ENCODE data around the gene MPP1.

- TF ChIP-seq EZH2 (IDR thresholded peaks at IDR 0.05; ENCODE audit: borderline replicate concordance, low read depth, low read length, severe bottlenecking) = no peak
- TF ChIP-seq CTCF (IDR thresholded peaks at IDR 0.05; ENCODE audit: extremely low read depth in 1 of 2, insufficient read depth in 1 of 2, low read depth in 1 of 2, low read length in 2 of 2) = no peak
- TF ChIP-seq MAX (IDR thresholded peaks at IDR 0.05; ENCODE audit: insufficient read depth, insufficient read length) = no peak
- no peak for TF ChIP-seq GATA2 (IDR thresholded peaks at IDR 0.05; ENCODE audit: insufficient read depth, insufficient read length, low read depth, low read length)
- no peak for TF ChIP-seq POLR2A (IDR thresholded peaks at IDR 0.05; ENCODE audit: low read depth, low read length)
- TF ChIP-seq POLR2AphosphoS5 (IDR thresholded peaks at IDR 0.05; ENCODE audit: insufficient read depth, low read depth, low read length) = no peak
- no peak for TF ChIP-seq JUN (IDR thresholded peaks at IDR 0.05; ENCODE audit: borderline replicate concordance, insufficient read depth, insufficient read length, low read depth)
Observed at GRCh38 chrX:154731881-154732280, 73.4 kb downstream of the MPP1 start.
